ENCODE measurements around the gene ZFP28. TPM values are rescaled to one million over a fixed set of nuclear protein-coding genes. Genes with fewer than 3 reads are reported as not detected.

ZFP28 gene
- total RNA-seq, 4 donors from 2014 or later: 6.1 to 45.3 (median 17.7) TPM

DNA sequence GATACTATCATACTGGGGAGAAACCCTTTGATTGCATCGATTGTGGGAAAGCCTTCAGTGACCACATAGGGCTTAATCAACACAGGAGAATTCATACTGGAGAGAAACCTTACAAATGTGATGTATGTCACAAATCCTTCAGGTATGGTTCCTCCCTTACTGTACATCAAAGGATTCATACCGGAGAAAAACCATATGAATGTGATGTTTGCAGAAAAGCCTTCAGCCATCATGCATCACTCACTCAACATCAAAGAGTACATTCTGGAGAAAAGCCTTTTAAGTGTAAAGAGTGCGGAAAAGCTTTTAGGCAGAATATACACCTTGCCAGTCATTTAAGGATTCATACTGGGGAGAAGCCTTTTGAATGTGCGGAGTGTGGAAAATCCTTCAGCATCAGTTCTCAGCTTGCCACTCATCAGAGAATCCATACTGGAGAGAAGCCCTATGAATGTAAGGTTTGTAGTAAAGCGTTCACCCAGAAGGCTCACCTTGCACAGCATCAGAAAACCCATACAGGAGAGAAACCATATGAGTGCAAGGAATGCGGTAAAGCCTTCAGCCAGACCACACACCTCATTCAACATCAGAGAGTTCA is 15.6 kb downstream of the ZFP28 start:
- intact Hi-C loops (cut with DNase I; ENCODE audit: low total_unique reads): no loop called here

DNA sequence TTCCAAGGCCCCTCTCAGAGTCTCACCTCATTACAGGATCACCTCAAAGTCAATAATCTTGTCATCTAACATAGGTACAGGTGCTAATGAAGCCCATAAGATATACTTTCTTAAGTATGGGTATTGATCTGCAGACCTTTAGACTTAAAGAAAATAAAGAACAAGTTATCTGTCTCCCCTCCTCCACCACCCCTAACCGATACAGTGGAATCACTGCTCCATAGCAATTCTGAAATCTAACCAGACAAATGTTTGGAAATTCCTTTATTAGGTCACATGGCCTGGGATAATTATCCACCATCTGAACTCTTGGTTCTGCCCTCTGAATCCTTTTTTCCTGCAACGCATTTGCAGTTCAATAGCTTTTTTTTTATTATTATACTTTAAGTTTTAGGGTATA is 24.0 kb downstream of the ZFP28 start:
- TF ChIP-seq CTCF (IDR thresholded peaks at IDR 0.05): no peak
- no peak for TF ChIP-seq POLR2A (IDR thresholded peaks at IDR 0.05)
- Histone ChIP-seq H3K27me3 (no peaks in the 10 kb centered on the region), H3K4me3 (no peak overlapping the region), H3K9me3 (peaks cover 0 to 64% of the 10 kb centered on the region in 2 donors), H3K27ac (no peak overlapping the region), H3K36me3 (no peaks in the 10 kb centered on the region), H3K4me1 (no peaks in the 10 kb centered on the region)
- DNase-seq: no peak
- intact Hi-C loops (cut with DNase I; ENCODE audit: low total_unique reads): no loop called here

More for the DNA sequence above, 15.6 kb downstream of the ZFP28 start:
- Histone ChIP-seq H3K36me3 (peaks cover 0 to 6% of the 10 kb centered on the region in 2 donors), H3K27me3 (no peaks in the 10 kb centered on the region), H3K4me3 (no peak overlapping the region), H3K4me1 (no peaks in the 10 kb centered on the region), H3K9me3 (peaks cover 3 to 98% of the 10 kb centered on the region in 2 donors), H3K27ac (no peak overlapping the region)
- TF ChIP-seq CTCF (IDR thresholded peaks at IDR 0.05): no peak
- TF ChIP-seq POLR2A (IDR thresholded peaks at IDR 0.05): no peak
- DNase-seq: no peak

- peak overlapping the region; percentile 83 to 91 for H3K4me3 ChIP-seq
- peak overlapping the region; percentile 66 to 83 for H3K27ac ChIP-seq
- H3K4me1 ChIP-seq: no peaks in the 10 kb centered on the region
- H3K27me3 ChIP-seq: no peaks in the 10 kb centered on the region
- DNase-seq: peak; percentile 39 to 62
- TF ChIP-seq POLR2A (IDR thresholded peaks at IDR 0.05) (no peak), CTCF (IDR thresholded peaks at IDR 0.05) (no peak)
- H3K36me3 ChIP-seq: no peaks in the 10 kb centered on the region
- intact Hi-C loops (cut with DNase I; ENCODE audit: low total_unique reads): no loop called here
- H3K9me3 ChIP-seq: peaks cover 0 to 42% of the 10 kb centered on the region in 2 donors
These were observed 28.1 kb downstream of the ZFP28 start for GRCh38 chr19:56566904-56567273.

DNA sequence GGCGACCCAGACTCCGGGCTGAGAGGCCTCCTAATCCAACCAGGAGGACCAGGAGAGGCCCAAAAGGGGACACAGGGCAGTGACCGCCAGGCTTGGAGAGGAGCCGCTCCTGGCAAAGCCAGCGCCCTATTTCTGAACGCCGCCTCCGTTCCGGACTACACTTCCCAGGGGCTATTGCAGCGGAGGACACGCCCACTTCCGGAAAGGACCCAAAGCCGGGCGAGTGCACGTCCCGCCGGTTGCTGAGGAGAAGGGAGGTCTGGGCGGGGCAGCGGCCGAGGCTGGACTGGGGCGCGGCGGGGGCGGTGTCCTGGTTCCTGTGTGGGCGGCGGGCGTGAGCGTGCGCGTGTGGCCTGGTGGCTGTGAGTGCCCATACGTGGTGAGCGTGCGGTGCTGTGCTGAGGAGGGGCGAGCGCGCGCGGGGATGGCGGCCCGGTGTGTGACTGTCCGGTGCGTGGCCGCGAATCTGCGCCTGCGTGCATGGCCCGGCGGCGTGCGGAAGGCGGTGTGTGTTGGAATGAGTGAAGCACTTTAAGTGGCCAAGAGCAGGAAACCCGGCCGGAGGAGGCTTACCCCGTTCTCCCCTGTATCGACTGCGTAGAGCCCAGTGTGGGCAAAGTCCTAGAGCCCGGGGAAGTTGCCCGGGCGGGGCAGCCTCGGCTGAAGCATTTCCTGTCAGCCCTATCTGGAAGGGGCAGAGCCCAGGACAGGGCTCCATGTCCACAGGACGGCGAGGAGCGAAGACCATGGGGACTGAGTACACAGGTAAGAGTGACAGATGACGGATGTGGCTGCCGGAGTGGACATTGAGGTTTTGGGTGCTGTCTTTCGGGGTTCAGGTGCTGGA is 28.7 kb downstream of the ZFP28 start, which contains the start of gene ZNF470:
Gene ZNF470 (plus strand): TSS at position 195 of the 847 bp plus-strand sequence. CDS start 2,844 bp downstream, outside the sequence.
- peak; percentile 94 for DNase-seq
- Histone ChIP-seq H3K27me3 (no peaks in the 10 kb centered on the region), H3K4me3 (peak within 1 kb of the TSS; percentile 83 to 91), H3K4me1 (no peaks in the 10 kb centered on the region), H3K9me3 (peaks cover 0 to 42% of the 10 kb centered on the region in 2 donors), H3K36me3 (no peaks in the 10 kb centered on the region), H3K27ac (peak within 1 kb of the TSS; percentile 66 to 83)
- intact Hi-C loops (cut with DNase I; ENCODE audit: low total_unique reads): no loop called here
- TF ChIP-seq POLR2A (IDR thresholded peaks at IDR 0.05) (peak; percentile 12 to 34), CTCF (IDR thresholded peaks at IDR 0.05) (no peak)

GRCh38 chr19:56572589-56572988 is 33.8 kb downstream of the ZFP28 start:
- DNase-seq: no peak
- intact Hi-C loops (cut with DNase I; ENCODE audit: low total_unique reads): no loop called here
- Histone ChIP-seq H3K27me3 (no peaks in the 10 kb centered on the region), H3K36me3 (no peaks in the 10 kb centered on the region), H3K4me1 (no peaks in the 10 kb centered on the region), H3K9me3 (peaks cover 17 to 70% of the 10 kb centered on the region in 2 donors), H3K27ac (no peak overlapping the region), H3K4me3 (no peak overlapping the region)
- no peak for TF ChIP-seq CTCF (IDR thresholded peaks at IDR 0.05)
